NCI-H82 treated with DMSO at 0.1 percent for 48 hours (cell line): ENCODE measurements around the gene TFG.
A peak's percentile ranks its signal among the peaks of the same experiment; 100 is the strongest.

ENCODE experiments used
- DNase-seq: peaks from one replicate; lab custom pipeline; 2025; ENCODE audit not compliant: unreplicated experiment; lab: John Stamatoyannopoulos, UW

The TFG gene

GRCh38 chr3:100789579-100789978 is 80.3 kb downstream of the TFG start:
- DNase-seq, result peak; percentile 74

GRCh38 chr3:100796556-100796955 is 87.3 kb downstream of the TFG start:
- DNase-seq, result no peak

- no peak for DNase-seq
Measured at GRCh38 chr3:100798012-100798411, 88.7 kb downstream of the TFG start.
